ELR (cell line): Measurements from ENCODE around the gene TKTL1.
A peak's percentile ranks its signal among the peaks of the same experiment; 100 is the strongest.
"Not testable (repeated sequence)": the region's sequence is repeated elsewhere in the genome, so short reads cannot be mapped to it uniquely, and the experiment has no call there.

Experiments
- DNase-seq: peaks from one replicate; pipeline ENCODE4 v3.0.0-alpha.2; 2015; ENCODE audit warnings: low read depth

TKTL1 gene

GRCh38 chrX:154343620-154344019 lies 48.0 kb downstream of the TKTL1 start:
- DNase-seq: not testable (repeated sequence)

DNA sequence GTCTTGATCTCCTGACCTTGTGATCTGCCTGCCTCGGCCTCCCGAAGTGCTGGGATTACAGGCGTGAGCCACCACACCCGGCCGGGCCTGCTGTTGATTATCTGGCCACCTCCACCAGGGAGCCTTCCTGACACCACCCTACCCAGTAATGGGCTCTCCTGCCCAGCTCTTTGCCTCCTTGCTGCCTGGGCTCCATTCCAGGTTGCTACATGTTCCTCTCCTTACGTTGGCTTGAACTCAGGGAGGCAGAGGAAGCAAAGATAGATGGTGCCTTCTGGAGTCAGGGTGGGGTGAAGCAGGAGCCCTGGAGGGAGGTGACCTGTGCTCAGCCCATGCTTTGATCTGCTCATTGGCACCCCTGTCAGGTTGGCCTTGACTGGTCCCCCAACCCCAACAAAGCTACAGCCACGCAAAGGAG lies 52.5 kb downstream of the TKTL1 start:
- peak; percentile 32 for DNase-seq

DNA sequence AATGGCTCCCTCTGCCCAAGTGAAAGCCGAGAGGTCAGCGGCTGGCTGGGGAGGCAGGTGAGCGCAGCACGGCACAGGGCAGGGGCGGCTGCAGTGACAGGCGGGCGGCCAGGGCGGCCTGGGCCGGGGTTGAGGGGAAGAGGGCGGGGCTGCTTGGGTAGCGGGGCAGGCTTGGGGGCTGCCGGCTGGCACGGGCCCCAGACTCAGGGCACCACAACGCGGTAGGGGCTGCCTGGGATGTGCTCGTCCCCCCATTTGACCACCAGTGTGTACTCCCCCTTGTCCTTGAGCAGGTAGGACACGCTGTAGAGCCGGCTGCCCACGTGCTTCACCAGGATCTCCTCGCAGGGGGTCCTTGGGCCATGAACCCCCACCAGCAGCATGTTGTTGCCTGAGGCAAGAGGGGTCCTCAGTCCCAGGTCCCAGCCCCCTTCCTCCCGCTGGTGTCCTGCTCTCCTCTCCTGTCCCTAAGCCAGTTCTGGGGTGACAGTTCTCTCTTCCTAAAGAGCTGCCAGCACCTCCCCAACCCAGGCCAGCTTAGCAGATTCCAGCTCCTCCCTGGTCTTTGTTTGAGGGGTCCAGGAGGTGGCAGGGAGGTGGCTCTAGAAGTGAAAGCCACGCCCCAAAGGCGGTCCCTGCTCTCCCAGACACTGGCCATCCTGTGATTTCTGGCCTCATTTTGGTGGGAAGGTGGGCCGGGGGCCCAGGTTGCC lies 53.2 kb downstream of the TKTL1 start:
- no peak for DNase-seq

GRCh38 chrX:154349359-154349935 lies 53.9 kb downstream of the TKTL1 start:
- no peak for DNase-seq

DNA sequence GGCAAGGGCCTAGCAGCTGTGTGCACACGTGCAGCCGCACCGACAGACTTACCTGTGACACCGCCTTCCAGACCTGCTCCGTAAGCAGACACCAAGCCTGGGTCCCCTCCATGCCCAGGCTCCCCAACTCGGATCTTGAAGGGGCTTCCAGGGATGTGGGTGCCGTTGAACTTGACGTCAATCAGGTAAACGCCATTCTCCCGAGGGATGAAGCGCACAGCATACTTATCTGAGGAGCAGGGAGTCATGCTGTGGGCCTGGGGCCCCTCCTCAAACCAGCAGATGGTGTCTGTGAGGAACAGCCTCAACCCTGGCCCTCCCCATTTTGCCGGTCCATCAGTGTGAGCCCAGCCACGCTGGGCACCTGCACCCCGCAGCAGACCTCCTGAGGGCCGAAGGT lies 54.4 kb downstream of the TKTL1 start:
- DNase-seq: no peak

DNA sequence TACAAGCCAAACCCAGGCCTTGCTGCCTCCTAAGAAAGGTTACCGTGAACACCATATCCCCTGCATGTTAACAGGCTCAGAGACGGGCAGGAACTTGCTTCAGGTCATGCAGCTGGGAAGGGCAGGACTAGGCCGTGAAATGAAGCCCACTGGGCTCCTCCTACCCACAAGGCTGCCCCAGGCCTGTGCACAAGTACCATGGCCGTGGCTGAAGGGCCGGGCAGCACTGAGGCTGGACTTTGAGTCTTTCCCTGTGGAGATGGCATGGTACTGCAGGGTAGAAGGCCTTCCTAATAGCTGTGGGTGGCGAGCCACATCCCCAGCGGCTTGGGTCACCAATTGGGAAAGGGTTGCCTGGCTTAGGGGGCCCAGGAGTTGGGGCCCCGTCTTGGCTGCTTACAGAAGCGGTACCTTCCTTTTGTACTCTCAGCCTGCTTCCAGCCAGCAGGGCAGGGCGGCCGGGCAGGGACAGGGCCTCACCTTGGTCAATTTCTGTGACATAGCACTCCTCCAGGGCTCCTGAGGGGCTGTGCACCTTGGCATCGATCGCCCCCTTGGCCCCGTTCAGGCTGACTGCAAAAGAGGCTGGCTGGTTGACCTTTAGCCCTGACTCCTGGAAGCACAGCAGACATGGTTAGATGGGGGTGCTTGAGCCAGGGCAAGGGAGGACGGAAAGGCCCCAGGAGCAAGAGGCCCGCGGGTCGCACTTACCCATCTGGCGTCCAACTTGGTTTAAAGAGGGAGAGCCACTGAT lies 55.0 kb downstream of the TKTL1 start:
- DNase-seq: no peak

- DNase-seq: no peak
Observed at GRCh38 chrX:154351183-154352011, 55.8 kb downstream of the TKTL1 start.

- no peak for DNase-seq
Observed at GRCh38 chrX:154352012-154352401, 56.4 kb downstream of the TKTL1 start.

GRCh38 chrX:154352466-154352865 lies 56.9 kb downstream of the TKTL1 start:
- DNase-seq: no peak

DNA sequence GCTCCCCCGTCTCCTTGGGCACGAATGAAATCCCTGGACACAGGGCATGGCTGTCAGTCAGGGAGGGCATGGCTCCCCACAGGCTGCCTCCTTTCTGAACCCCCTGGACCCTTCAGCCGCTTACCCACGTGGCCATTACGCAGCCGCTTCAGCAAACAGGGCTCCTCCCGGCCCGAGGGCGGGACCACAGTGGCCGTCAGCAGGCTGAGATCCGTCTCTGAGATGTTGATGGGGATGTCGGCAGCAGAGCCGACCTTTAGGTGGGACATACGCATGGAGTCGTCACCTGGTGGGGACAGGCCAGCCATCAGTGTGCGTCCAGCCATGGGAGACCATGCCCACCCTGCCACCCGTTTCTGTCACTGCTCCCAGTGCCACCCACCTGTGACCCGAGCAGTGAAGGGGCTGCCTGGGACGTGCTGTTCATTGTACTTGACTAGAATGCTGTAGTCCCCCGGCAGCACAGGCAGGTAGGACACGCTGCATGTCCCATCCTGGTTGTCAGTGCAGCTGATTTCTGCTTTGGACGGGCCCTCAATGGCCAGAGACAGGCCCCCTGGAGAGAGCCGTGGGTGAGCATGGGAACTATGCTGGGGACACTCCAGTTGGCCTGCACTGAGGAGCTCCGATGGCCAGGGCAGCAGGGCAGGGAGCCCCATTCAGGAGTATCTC lies 57.7 kb downstream of the TKTL1 start:
- no peak for DNase-seq

- no peak for DNase-seq
Observed at GRCh38 chrX:154354013-154354412, 58.4 kb downstream of the TKTL1 start.

GRCh38 chrX:154354516-154354915 lies 58.9 kb downstream of the TKTL1 start:
- DNase-seq: no peak

DNA sequence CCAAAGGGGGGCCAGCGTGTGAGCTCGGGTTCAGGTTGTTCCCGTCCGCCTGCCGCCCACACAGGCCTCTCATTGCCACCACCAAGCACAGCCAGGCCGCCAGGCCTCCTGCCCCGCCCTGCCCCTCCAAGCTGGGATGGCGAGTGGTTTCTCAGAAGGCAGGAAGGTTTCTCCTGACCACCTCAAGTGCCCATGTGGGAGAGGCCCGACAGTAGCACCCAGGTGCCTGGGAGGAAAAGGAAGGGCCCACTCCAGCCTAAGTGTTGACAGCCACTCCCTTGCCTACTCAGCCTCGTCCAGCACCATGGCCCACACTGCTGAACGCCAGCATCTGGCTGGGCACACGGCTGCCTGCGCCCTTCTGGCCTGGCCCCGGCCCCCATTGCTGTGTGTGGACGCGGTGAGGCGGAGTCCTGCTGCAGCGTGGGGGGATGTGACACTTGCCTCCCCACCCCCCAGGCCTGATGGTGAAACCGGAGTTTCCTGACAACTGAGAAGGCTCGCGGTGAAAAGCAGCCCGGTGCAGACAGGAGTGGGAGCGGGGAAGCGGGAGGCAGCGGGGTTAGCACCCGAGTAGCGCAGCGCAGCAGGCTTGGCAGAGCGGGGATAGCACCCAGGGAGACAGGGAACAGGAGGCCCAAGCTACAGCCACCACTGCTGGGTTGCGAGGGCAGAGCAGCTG lies 59.6 kb downstream of the TKTL1 start:
- no peak for DNase-seq

- no peak for DNase-seq
Observed at GRCh38 chrX:154355776-154356140, 60.2 kb downstream of the TKTL1 start.

- DNase-seq: no peak
Observed at GRCh38 chrX:154356596-154356995, 61.0 kb downstream of the TKTL1 start.

- no peak for DNase-seq
Observed at GRCh38 chrX:154357205-154357604, 61.6 kb downstream of the TKTL1 start.

GRCh38 chrX:154358011-154358410 lies 62.4 kb downstream of the TKTL1 start:
- no peak for DNase-seq

- no peak for DNase-seq
Observed at GRCh38 chrX:154358829-154359228, 63.2 kb downstream of the TKTL1 start.

- DNase-seq: no peak
Observed at GRCh38 chrX:154359362-154360154, 64.0 kb downstream of the TKTL1 start.

- DNase-seq: no peak
Observed at GRCh38 chrX:154360155-154360713, 64.6 kb downstream of the TKTL1 start.
